AG09319 (cell line): Measurements from ENCODE around the gene ADAMTSL2.

Source experiments
- DNase-seq: peaks from one replicate; pipeline ENCODE4 v3.0.0-alpha.2; 2010; ENCODE audit warnings: low read depth; ENCODE audit errors: extremely low read depth
- TF ChIP-seq, protein P1 (sequence below): IDR thresholded peaks from 2 replicates; pipeline ENCODE4 v1.5.1; 2011; ENCODE audit warnings: low read depth, mild to moderate bottlenecking, inconsistent platforms, low read length, moderate library complexity

ADAMTSL2 gene

DNA sequence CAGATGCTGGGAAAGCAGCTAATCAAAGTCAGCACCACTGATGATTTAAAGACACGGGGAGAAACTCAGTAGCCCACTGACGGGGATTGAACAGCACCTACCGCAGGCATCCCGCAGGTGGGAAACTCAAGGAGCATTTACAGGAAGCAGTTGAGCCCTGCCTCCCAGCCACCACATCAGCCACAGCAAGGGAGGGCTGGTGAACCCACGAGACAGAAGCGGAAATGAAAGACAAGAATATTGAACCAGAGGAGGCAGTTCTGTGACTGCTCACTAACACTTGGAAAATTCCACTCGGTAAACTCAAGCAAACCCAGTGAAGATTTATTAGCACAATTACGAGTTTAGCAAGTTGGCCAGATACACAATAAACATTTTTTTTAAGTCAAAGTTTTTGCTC lies 85.3 kb downstream of the ADAMTSL2 start:
- no peak for DNase-seq
- TF ChIP-seq, protein P1, sequence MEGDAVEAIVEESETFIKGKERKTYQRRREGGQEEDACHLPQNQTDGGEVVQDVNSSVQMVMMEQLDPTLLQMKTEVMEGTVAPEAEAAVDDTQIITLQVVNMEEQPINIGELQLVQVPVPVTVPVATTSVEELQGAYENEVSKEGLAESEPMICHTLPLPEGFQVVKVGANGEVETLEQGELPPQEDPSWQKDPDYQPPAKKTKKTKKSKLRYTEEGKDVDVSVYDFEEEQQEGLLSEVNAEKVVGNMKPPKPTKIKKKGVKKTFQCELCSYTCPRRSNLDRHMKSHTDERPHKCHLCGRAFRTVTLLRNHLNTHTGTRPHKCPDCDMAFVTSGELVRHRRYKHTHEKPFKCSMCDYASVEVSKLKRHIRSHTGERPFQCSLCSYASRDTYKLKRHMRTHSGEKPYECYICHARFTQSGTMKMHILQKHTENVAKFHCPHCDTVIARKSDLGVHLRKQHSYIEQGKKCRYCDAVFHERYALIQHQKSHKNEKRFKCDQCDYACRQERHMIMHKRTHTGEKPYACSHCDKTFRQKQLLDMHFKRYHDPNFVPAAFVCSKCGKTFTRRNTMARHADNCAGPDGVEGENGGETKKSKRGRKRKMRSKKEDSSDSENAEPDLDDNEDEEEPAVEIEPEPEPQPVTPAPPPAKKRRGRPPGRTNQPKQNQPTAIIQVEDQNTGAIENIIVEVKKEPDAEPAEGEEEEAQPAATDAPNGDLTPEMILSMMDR: no peak

- TF ChIP-seq, protein P1: no peak
- DNase-seq: no peak
These were observed 87.3 kb downstream of the ADAMTSL2 start for GRCh38 chr9:133621725-133622267.

DNA sequence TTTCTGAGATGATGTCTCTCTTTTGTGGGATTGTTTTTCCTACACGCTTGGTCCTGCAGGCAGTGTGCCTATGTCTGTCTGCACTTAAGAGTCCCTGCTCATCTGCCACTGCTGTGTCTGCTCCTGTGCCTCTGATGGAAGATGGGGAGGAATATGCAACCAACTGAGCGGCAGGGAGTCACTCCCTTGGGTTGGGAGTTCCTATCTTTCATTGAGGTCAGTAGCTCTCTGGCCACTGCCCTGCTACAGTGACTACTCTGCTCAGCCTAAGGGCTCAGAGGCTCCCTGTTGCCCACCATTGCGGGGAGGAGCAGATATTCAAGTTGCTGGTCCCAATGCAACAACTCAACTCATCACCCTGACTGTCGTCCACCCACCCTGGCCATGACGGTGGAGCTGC lies 88.1 kb downstream of the ADAMTSL2 start:
- no peak for DNase-seq
- TF ChIP-seq, protein P1: no peak
